Measurements from ENCODE around the gene TRIM40.

- TF ChIP-seq TCF7L2 (IDR thresholded peaks at IDR 0.05; ENCODE audit: borderline replicate concordance, extremely low read depth, insufficient read depth, insufficient read length) (no peak), YY1 (IDR thresholded peaks at IDR 0.05; ENCODE audit: extremely low read depth, insufficient replicate concordance, low read depth, low read length) (no peak), REST (IDR thresholded peaks at IDR 0.05; ENCODE audit: low read depth) (no peak), CTCF (IDR thresholded peaks at IDR 0.05 in 2 of 3, conservative IDR thresholded peaks at IDR 0.05 in 1 of 3; ENCODE audit: borderline replicate concordance in 1 of 3, insufficient read depth in 1 of 3, low read depth in 2 of 3, low read length in 2 of 3) (no peak), ATF3 (IDR thresholded peaks at IDR 0.05) (no peak), POLR2AphosphoS5 (IDR thresholded peaks at IDR 0.05; ENCODE audit: low read depth, low read length) (no peak), RAD21 (IDR thresholded peaks at IDR 0.05; ENCODE audit: low read depth) (no peak)
Measured at GRCh38 chr6:30160008-30160784, 24.3 kb downstream of the TRIM40 start.

All from HCT116 (cell line).